ENCODE measurements around the gene FGF8. TPM values are rescaled to one million over a fixed set of nuclear protein-coding genes. Genes with fewer than 3 reads are reported as not detected.

FGF8 gene
- total RNA-seq, 1 experiment from 2014 or later: not detected

- TF ChIP-seq CTCF (IDR thresholded peaks at IDR 0.05; ENCODE audit: unreplicated experiment): no peak
- DNase-seq: no peak
- Mint-ChIP-seq H3K4me3 (ENCODE audit: low read depth, unreplicated experiment) (no peak overlapping the region), H3K9me3 (ENCODE audit: low read depth, unreplicated experiment) (no peaks in the 10 kb centered on the region), H3K36me3 (ENCODE audit: insufficient read depth, unreplicated experiment) (peaks cover 3% of the 10 kb centered on the region), H3K27ac (ENCODE audit: unreplicated experiment) (no peak overlapping the region), H3K4me1 (ENCODE audit: low read depth, unreplicated experiment) (no peaks in the 10 kb centered on the region), H3K27me3 (ENCODE audit: unreplicated experiment) (peaks cover 69% of the 10 kb centered on the region)
- no TSS peak for BruUV-seq (replicated peaks)
- intact Hi-C loops (cut with micrococcal nuclease; ENCODE audit: unreplicated experiment): no loop called here
- CTCF ChIA-PET: interaction anchor here (2.7 kb wide), 1 partner anchor 170 kb away, joined by 7 read pairs; no protein-coding TSS in a partner anchor
Measured at GRCh38 chr10:101772017-101772894, 3.7 kb downstream of the FGF8 start.

- TF ChIP-seq CTCF (IDR thresholded peaks at IDR 0.05; ENCODE audit: unreplicated experiment): no peak
- peaks cover 69% of the 10 kb centered on the region for H3K27me3 Mint-ChIP-seq (ENCODE audit: unreplicated experiment)
Measured at GRCh38 chr10:101771380-101771779, 4.5 kb downstream of the FGF8 start.

GRCh38 chr10:101770331-101771215 lies 5.3 kb downstream of the FGF8 start:
- DNase-seq: no peak
- no peaks in the 10 kb centered on the region for H3K9me3 Mint-ChIP-seq (ENCODE audit: low read depth, unreplicated experiment)
- peaks cover 74% of the 10 kb centered on the region for H3K27me3 Mint-ChIP-seq (ENCODE audit: unreplicated experiment)
- no TSS peak for BruUV-seq (replicated peaks)
- TF ChIP-seq CTCF (IDR thresholded peaks at IDR 0.05; ENCODE audit: unreplicated experiment): no peak
- H3K4me3 Mint-ChIP-seq (ENCODE audit: low read depth, unreplicated experiment): no peak overlapping the region
- intact Hi-C loops (cut with micrococcal nuclease; ENCODE audit: unreplicated experiment): no loop called here
- no peaks in the 10 kb centered on the region for H3K4me1 Mint-ChIP-seq (ENCODE audit: low read depth, unreplicated experiment)
- H3K36me3 Mint-ChIP-seq (ENCODE audit: insufficient read depth, unreplicated experiment): peaks cover 3% of the 10 kb centered on the region
- H3K27ac Mint-ChIP-seq (ENCODE audit: unreplicated experiment): no peak overlapping the region
- CTCF ChIA-PET: interaction anchor here (2.7 kb wide), 1 partner anchor 168 kb away, joined by 7 read pairs; no protein-coding TSS in a partner anchor

More at GRCh38 chr10:101771380-101771779, 4.5 kb downstream of the FGF8 start:
- H3K27ac Mint-ChIP-seq (ENCODE audit: unreplicated experiment): no peak overlapping the region
- CTCF ChIA-PET: interaction anchor here (2.7 kb wide), 1 partner anchor 169 kb away, joined by 7 read pairs; no protein-coding TSS in a partner anchor
- no peak overlapping the region for H3K4me3 Mint-ChIP-seq (ENCODE audit: low read depth, unreplicated experiment)
- intact Hi-C loops (cut with micrococcal nuclease; ENCODE audit: unreplicated experiment): no loop called here
- peaks cover 3% of the 10 kb centered on the region for H3K36me3 Mint-ChIP-seq (ENCODE audit: insufficient read depth, unreplicated experiment)
- no TSS peak for BruUV-seq (replicated peaks)
- no peak for DNase-seq
- H3K4me1 Mint-ChIP-seq (ENCODE audit: low read depth, unreplicated experiment): no peaks in the 10 kb centered on the region
- no peaks in the 10 kb centered on the region for H3K9me3 Mint-ChIP-seq (ENCODE audit: low read depth, unreplicated experiment)

GRCh38 chr10:101769541-101770180 lies 6.3 kb downstream of the FGF8 start:
- CTCF ChIA-PET: interaction anchor here (0.6 kb wide), 1 partner anchor 11 kb away, joined by 4 read pairs; no protein-coding TSS in a partner anchor
- TF ChIP-seq CTCF (IDR thresholded peaks at IDR 0.05; ENCODE audit: unreplicated experiment): no peak
- intact Hi-C loops (cut with micrococcal nuclease; ENCODE audit: unreplicated experiment): no loop called here
- no peak for DNase-seq
- Mint-ChIP-seq H3K27ac (ENCODE audit: unreplicated experiment) (no peak overlapping the region), H3K4me1 (ENCODE audit: low read depth, unreplicated experiment) (no peaks in the 10 kb centered on the region), H3K4me3 (ENCODE audit: low read depth, unreplicated experiment) (no peak overlapping the region), H3K36me3 (ENCODE audit: insufficient read depth, unreplicated experiment) (peaks cover 3% of the 10 kb centered on the region), H3K27me3 (ENCODE audit: unreplicated experiment) (peaks cover 79% of the 10 kb centered on the region), H3K9me3 (ENCODE audit: low read depth, unreplicated experiment) (no peaks in the 10 kb centered on the region)
- BruUV-seq (replicated peaks): no TSS peak
